Subcutaneous adipose tissue (tissue), 4 donors: ENCODE results near the gene DGCR2. TPM values are rescaled to one million over a fixed set of nuclear protein-coding genes. Genes with fewer than 3 reads are reported as not detected.

Experiments
- total RNA-seq, 4 donors: library from RNA; depleted of rRNA; stranded (reverse); fragments of >200 nt; gene quantifications; one replicate each; pipeline ENCODE4 v1.1.0, GENCODE V29; 2016
- TF ChIP-seq, protein P1 (sequence below): fragments of 450-650 bp; IDR thresholded peaks from one replicate; pipeline ENCODE4 v1.5.1; 2016; ENCODE audit warnings: low read depth, mild to moderate bottlenecking, control low read depth, antibody characterized with exemption, moderate library complexity

Gene DGCR2
- total RNA-seq, 4 donors from 2014 or later: 22.3 to 47.1 (median 30.5) TPM

DNA sequence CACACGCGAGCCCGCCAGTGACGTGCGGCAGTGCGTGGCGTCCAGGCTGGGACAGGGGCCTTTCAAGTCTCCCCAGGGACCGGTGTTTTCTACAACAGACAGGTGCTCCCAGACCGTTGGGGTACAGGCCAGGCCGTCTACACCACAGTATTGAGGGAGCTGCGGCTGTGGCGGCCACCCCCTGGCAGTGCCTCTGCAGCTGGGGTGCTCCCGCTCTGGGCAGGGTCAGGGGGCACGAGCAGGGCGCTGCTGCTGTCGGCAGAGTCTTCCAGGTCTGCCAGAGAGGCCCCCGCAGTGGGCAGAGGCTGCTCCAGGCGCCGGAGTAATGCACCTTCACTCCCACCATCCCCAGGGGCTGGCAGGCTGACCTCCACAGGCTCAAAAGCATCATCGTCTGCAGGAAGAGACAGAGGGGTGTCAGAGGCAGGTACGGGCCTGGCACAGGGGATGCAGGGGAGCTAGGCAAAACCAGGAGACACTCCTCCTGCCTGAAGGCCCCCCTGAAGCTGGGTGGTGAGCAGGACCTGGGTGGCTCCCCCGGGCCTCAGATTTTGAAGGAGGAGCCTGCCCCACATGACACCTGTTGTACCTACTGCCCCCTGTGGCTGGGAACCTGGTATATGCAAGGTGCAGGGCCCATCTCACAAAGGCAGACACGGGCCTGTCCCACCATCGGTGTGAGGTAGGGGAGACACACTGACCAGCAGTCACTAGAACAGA, 83.3 kb downstream of the DGCR2 start:
- TF ChIP-seq, protein P1, sequence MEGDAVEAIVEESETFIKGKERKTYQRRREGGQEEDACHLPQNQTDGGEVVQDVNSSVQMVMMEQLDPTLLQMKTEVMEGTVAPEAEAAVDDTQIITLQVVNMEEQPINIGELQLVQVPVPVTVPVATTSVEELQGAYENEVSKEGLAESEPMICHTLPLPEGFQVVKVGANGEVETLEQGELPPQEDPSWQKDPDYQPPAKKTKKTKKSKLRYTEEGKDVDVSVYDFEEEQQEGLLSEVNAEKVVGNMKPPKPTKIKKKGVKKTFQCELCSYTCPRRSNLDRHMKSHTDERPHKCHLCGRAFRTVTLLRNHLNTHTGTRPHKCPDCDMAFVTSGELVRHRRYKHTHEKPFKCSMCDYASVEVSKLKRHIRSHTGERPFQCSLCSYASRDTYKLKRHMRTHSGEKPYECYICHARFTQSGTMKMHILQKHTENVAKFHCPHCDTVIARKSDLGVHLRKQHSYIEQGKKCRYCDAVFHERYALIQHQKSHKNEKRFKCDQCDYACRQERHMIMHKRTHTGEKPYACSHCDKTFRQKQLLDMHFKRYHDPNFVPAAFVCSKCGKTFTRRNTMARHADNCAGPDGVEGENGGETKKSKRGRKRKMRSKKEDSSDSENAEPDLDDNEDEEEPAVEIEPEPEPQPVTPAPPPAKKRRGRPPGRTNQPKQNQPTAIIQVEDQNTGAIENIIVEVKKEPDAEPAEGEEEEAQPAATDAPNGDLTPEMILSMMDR: no peak

DNA sequence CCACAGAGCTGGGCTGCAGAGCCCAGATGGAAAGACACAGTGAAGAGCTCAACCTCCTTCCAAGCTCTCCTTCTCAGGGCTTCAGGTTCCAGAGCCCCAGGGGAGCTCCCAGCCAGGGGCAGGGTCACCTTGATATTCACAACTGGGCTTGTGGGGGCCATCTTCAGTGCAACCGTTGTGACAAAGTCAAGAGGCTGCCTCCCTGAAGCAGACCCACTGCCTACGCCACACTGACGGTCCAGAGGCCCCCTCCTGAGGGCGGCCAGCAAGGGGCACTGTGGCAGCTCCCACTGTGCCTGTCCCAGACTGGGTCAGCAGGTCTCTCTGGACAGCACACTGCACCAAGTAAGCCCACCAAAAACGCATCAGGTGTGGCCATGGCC, 84.1 kb downstream of the DGCR2 start:
- TF ChIP-seq, protein P1: no peak

DNA sequence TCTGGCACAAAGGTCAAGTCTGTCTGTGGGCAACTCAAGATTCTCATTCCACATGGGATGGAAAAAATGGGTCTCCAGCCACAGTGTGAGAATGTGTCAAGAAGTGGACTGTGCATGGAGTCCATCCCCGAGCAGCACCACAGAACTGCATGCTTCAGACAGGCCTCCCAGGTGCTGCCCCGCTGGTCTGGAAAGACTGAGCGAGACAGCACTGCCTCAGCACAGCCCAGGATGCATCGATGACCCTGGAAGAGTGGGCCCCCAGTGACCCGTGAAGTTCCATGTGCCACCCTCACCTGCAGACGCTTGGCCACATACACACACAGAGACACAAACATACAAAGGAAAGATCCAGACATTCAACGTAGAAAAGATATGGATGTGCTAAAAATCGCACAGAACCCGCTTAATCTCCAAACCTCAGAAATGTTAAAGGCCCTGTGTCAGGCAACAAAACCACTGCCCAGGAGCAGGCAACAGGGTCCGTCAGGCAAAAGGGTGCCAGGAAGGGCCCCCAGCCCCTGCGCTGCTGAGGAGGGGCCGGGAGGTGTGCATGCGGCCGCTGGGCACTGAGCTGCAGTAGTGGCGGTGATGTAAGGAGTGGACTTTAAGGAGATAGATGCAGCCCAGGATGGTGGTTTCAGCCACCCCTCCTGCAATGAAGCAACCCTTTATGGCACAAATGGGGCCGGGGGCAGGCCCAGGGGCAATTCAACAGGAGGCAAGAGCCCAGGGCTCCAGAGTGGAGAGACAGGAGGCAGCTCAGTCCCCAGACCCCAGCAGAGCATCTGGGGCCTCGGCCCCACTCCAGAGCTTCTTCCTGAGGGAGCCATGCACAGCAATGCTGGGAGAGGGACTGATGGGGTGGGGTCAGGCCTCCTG, 84.7 kb downstream of the DGCR2 start:
- TF ChIP-seq, protein P1: no peak

DNA sequence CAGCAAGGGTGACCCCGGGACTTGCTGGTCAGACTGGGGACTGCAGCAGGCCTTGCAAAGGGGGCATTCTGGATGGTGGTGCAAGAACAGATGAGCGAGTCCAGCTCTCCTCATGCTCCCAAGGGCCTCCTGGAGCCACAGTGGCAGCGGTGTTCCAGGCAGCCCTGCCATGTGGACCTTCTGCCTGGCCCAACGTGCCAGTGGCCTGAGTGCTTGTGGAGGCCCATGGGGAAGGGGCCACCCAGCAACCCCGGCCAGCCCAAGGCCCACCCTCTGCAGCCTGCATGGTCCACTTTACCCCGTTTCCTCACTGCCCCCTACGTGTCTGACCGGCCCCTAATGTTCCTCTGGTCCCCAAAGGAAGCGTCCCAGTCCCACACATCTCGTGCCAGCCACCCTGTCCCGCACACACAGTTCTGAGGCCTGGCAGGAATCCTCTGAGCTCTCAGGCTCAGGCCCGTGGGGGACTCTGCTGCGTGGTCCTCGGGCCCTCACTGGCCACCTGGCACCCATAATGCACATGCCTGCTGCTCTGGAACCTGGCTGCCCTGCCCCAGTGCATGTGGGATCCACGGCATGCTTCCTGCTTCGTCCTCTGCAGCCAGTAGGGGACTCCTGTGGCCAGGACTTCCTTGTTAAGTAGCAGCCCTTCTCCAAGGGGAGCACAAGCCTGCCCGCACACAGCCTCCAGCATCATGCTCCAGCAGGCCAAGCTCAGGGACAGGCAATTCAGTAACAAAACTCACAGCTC, 85.5 kb downstream of the DGCR2 start:
- TF ChIP-seq, protein P1: no peak

DNA sequence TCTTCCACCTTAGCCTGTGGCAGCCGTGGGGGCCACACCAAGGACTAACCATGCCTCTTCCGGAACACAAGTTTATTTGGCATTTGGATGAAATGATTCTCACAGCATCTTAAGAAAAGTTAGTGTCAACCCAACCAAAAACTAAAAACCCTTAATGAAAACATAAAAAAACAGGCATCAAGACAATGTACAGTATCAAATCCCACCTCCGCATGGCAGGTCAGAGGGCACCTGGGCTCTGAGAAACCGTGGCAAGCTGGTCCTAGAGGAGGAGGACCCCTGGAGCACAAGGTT, 86.0 kb downstream of the DGCR2 start:
- TF ChIP-seq, protein P1: no peak

DNA sequence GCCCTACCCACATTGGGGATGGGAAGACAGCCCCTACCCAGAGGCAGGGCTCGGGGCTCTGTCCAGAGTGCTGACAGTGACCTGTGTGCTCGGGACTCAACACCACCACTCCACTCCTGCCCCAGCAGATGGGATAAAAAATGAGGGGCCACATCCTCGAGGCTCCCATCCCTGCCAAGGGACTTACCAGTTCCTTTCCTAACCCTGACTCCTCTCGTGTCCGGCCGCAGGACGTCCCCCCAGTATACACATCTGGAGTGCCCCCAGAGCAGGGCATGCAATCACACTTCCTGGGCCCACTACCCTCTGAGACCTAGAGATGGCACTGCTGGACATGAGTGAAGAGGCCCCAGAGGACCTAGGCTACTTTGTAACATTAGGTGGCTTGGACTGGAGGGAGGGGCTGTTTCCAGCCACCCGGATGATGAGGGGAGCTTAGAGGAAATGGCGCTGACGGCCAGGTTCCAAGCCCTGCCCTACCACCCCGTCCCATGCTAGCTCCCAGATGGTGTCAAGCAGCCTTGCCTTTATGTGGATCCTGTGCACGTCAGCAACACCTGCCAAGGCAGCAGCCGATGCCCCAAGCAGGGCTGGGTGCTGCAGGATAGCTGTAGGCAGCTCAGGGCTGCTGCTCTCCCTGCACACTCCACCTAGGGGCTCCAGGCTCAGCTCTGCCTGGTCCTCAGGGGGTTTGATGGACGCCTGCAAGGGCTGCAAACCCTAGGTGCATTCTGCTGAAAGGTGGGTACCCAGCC, 86.6 kb downstream of the DGCR2 start:
- TF ChIP-seq, protein P1: no peak
